ENCODE data around the gene CTRL.

Gene CTRL

DNA sequence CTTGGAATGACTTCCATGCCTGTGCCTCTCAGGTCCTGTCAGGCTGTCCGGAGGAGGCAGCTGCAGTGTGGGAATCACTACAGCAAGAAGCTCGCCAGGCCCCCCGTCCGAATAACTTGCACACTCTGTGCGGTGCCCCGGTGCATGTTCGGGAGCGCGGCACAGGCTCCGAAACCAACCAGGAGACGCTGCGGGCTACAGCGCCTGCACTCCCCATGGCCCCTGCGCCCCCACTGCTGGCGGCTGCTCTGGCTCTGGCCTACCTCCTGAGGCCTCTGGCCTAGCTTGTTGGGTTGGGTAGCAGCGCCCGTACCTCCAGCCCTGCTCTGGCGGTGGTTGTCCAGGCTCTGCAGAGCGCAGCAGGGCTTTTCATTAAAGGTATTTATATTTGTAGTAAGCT, 45.7 kb downstream of the CTRL start:
- no peak for DNase-seq

DNA sequence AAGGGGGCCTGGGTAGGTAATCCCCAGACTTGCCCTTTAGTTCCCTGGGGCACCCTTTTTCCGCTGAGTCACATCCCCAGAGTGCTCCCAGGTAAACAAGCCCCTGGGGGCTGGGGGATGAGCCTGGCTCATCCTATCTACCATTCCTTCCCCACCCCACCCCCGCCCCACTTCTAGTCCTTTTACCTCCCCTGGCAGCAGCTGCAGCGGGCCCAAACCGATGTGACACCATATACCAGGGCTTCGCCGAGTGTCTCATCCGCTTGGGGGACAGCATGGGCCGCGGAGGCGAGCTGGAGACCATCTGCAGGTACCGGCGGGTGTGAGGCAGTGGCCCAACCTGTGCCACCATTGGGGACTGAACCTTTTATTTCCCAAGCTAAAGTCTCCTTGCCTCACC, 46.1 kb downstream of the CTRL start:
- no peak for DNase-seq

DNA sequence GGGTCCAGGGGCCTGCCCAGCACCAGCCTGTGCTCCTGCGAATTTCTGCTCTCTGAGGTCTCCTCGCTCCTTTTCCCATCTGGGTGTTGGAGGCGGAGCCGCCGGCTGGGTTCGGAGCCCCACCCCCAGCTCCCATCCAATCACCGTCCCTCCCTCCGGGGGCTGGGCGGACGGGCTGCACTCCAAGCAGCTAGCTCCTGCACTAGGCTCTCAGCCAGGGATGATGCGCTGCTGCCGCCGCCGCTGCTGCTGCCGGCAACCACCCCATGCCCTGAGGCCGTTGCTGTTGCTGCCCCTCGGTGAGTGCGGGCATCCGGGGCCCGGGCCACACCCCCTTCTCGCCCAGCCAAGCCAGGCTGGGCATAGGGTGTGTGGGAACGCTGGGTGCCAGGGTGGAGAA, 47.0 kb downstream of the CTRL start, which contains the start of gene NRN1L:
Gene NRN1L, plus strand, starts transcription at position 202 of the 400 bp plus-strand sequence. Its CDS starts 19 bp downstream, at position 221.
- no peak for DNase-seq

DNA sequence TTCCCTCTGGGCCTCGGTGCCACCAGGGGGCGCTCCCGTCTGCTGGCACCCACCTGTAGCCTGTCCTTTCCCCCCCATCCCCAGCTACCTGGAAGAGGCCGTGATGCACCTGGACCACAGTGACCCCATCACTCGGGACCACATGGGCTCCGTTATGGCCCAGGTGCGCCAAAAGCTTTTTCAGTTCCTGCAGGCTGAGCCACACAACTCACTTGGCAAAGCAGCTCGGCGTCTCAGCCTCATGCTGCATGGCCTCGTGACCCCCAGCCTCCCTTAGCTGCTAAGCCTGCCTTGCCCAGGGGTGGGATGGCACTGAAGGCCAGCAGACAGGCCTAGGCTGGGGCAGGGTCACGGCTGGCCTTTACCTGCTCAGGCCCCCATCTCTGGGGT, 47.8 kb downstream of the CTRL start:
- DNase-seq, result peak; percentile 77

DNA sequence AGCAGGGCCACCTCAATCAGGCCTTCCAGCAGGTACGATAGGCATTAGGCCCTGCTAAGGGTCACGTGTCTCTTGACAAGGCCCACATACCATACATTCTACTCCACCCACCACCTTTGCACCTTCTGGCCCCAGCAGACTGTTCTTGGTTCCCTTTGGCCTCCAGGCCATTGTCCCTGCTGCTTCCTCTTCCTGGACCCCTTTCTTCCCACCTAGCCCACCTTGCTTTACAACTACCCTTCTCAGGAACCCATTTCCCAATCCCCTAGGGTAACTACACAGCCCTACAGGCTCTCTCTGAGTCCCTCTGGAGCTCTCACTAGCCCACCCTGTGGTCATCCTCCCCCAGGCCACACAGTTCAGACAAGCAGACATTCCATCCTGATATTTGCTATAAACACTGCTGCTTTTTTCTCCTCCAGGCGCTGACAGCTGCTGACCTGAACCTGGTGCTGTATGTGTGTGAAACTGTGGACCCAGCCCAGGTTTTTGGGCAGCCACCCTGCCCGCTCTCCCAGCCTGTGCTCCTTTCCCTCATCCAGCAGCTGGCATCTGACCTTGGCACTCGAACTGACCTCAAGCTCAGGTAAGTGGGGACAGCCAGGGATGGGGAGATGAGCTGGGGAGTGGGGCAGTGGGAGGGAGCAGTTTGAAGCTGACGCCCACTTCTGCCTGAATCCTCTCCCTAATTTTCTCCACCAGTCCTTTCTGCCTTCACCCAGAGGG, 48.4 kb downstream of the CTRL start:
- no peak for DNase-seq

DNA sequence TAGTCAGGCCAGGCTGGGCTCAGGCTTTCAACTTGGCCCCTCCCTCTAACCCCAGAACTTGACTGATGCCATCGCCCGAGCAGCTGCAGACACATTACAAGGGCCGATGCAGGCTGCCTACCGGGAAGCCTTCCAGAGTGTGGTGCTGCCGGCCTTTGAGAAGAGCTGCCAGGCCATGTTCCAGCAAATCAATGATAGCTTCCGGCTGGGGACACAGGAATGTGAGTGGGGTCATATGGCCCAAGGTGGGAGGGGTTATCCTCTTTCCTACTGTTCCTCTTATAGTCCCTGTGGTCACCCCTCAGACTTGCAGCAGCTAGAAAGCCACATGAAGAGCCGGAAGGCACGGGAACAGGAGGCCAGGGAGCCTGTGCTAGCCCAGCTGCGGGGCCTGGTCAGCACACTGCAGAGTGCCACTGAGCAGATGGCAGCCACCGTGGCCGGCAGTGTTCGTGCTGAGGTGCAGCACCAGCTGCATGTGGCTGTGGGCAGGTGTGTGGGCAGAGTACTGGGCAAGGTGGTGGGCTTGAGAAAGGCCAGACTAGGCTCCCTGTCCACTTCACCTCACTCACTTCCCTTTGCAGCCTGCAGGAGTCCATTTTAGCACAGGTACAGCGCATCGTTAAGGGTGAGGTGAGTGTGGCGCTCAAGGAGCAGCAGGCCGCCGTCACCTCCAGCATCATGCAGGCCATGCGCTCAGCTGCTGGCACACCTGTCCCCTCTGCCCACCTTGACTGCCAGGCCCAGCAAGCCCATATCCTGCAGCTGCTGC, 49.1 kb downstream of the CTRL start:
- DNase-seq, result no peak

DNA sequence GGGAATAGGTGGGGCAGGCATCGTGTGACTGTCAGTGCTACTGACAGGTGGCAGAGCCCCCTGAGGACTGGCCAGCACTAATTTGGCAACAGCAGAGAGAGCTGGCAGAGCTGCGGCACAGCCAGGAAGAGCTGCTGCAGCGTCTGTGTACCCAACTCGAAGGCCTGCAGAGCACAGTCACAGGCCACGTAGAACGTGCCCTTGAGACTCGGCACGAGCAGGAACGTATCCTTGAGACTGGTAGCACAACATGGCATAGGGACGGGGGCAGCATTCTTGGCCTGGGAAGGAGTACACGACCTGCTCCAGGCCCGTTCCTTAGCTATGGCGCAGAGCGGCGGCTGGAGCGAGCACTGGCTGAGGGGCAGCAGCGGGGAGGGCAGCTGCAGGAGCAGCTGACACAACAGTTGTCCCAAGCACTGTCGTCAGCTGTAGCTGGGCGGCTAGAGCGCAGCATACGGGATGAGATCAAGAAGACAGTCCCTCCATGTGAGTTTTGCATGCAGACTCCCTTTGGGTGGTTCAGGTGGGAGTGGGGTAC, 50.0 kb downstream of the CTRL start:
- no peak for DNase-seq

DNA sequence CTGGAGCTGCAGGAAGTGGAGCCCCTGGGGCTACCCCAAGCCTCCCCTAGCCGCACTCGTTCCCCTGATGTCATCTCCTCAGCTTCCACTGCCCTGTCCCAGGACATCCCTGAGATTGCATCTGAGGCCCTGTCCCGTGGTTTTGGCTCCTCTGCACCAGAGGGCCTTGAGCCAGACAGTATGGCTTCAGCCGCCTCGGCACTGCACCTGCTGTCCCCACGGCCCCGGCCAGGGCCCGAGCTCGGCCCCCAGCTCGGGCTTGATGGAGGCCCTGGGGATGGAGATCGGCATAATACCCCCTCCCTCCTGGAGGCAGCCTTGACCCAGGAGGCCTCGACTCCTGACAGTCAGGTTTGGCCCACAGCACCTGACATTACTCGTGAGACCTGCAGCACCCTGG, 51.1 kb downstream of the CTRL start:
- DNase-seq, result no peak

DNA sequence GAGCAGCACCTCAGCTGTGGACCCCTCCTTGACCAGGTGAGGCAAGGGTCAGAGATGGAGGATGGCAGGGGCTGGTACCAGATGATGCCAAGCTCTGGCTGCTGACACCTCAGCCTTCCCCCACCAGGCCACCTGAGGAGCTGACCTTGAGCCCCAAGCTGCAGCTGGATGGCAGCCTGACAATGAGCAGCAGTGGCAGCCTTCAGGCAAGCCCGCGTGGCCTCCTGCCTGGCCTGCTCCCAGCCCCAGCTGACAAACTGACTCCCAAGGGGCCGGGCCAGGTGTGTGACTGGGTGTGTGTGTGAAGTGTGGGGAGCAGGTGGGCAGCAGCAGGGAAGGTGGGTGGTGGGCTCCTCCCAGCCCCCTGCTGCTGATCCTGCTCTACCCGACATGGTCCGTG, 51.7 kb downstream of the CTRL start:
- DNase-seq, result no peak

Data from activated CD4-positive, alpha-beta T cell treated with anti-CD3 and anti-CD28 coated beads, Interleukin-2, amount 50 U/mL, for 1 hour (primary cell).